ENCODE data around the gene CERS1.

DNA sequence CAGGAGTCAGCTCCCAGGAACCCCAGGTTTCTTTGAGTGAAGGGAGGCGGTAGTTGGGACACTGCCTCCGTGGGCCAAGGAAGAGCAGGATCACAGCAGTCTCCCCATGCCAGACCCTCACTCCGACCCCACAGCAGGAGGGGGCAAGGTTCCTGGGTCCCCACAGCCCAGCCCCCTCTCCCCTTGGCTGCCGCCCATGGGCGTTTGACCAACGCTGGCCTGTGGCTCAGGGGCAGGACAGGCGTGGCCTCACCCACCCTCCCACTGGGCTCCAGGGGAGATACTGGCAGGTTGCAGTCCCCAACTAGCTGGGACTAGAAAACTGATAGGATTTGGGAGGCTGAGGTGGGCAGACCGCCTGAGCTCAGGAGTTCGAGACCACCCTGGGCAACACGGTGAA is 14.1 kb upstream of the CERS1 start:
- TF ChIP-seq CTCF (conservative IDR thresholded peaks at IDR 0.05; ENCODE audit: low read length) (no peak), EZH2phosphoT487 (IDR thresholded peaks at IDR 0.05; ENCODE audit: borderline replicate concordance) (no peak)
